Erythroblast (primary cell): ENCODE measurements around the gene HIBADH.

Experiments
- GATA1 ChIP-seq: IDR thresholded peaks from 2 replicates; pipeline ENCODE4 v1.6.1; 2011; ENCODE audit warnings: low read depth, mild to moderate bottlenecking, control low read depth, low read length, moderate library complexity
- POLR2A ChIP-seq: IDR thresholded peaks from 2 replicates; pipeline ENCODE4 v1.6.1; 2011; ENCODE audit warnings: mild to moderate bottlenecking, low read length

- TF ChIP-seq POLR2A (no peak), GATA1 (no peak)
Measured at GRCh38 chr7:27647489-27647888, 15.2 kb downstream of the HIBADH start.
